NT2/D1 (cell line): ENCODE results near the gene ASIC2.

Experiments
- SUZ12 ChIP-seq: IDR thresholded peaks from 2 replicates; pipeline ENCODE4 v1.6.1; 2011; ENCODE audit not compliant: insufficient read length, insufficient read depth; ENCODE audit errors: extremely low read depth
- ZNF274 ChIP-seq: IDR thresholded peaks from 2 replicates; pipeline ENCODE4 v1.6.1; 2011; ENCODE audit warnings: mild to moderate bottlenecking, low read depth, low read length

DNA sequence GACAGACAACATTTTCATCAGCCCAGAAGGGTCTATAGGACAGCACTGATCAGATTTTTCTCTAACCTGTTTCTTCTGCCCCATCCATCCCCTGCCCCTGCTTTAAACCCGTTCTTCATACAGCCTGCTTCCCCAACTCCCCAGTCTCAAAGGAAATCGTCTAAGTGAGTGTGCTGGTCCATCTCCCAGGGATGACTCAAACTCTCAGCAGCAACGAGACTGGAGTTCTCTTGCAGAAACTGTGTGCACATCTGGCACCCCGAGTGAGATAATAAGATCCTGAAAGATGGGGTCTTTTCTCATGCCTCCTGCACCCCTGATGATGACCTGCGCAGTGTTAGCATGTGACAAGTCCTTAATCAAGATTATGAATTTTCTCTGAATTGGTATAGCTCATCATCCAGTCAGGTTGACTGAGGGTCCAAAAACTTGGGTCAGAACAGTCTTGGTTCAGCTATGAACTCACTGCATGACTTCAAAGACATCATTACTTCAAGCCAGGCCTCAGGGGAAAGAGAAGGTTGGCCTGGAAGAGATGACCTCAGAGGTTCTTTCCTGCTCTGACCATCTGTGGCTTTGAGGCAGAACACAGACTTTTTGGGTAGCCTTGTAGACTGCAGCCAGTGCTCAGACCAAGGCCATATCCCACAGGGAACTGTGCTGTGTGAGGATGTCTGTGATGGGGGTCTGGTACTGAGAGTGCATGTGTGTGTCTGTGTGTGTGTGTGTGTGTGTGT is 183.6 kb downstream of the ASIC2 start:
- TF ChIP-seq ZNF274 (no peak), SUZ12 (no peak)
